SK-N-SH (cell line): ENCODE results near the gene PDE11A. TPM values are rescaled to one million over a fixed set of nuclear protein-coding genes. Genes with fewer than 3 reads are reported as not detected.

Experiments used
- CTCF ChIA-PET: fragments of 300-600, 350-600 bp; formaldehyde crosslinking; extraction: SDS; loops from one replicate; lab custom pipeline; 2021; lab: Yijun Ruan, JAX
- POLR2A ChIA-PET: fragments of 350-600 bp; sonication (Branson Sonifier 250); formaldehyde crosslinking; extraction: SDS; loops from one replicate; lab custom pipeline; 2020; ENCODE audit warnings: antibody characterized with exemption, inconsistent platforms; lab: Yijun Ruan, JAX
- DNase-seq: peaks from one replicate; pipeline ENCODE4 v3.0.0; 2012
- H2AFZ ChIP-seq: fragments of 200-600 bp; sonication (generic); 2 replicates; pipeline ENCODE4 v1.8.1; 2016; ENCODE audit warnings: antibody characterized with exemption, mild to moderate bottlenecking, low read depth
- H3F3A ChIP-seq: fragments of 200-600 bp; sonication (generic); replicated peaks from 2 replicates; pipeline ENCODE3; 2016; ENCODE audit warnings: antibody characterized with exemption, mild to moderate bottlenecking; ENCODE audit not compliant: insufficient read depth
- H3K27ac ChIP-seq, 2 experiments: fragments of 200-500 bp in 1 of 2; fragments of 200-600 bp in 1 of 2; sonication (Bioruptor generic) in 1 of 2; sonication (generic), shearing (Covaris generic) in 1 of 2; 2 replicates each; pipeline versions ENCODE4 v1.5.1 to v1.6.1; 2014 to 2016; ENCODE audit warnings: low read depth in 2 of 2, inconsistent platforms in 1 of 2, low read length in 1 of 2, mild to moderate bottlenecking in 1 of 2, mixed read lengths in 1 of 2
- H3K27me3 ChIP-seq: fragments of 200-600 bp; sonication (generic), shearing (Covaris generic); 2 replicates; pipeline ENCODE4 v1.6.1; 2016; ENCODE audit warnings: mixed run types; ENCODE audit not compliant: insufficient read depth
- H3K36me3 ChIP-seq, 2 experiments: fragments of 200-500 bp in 1 of 2; fragments of 200-600 bp in 1 of 2; sonication (Bioruptor generic) in 1 of 2; sonication (generic) in 1 of 2; replicated peaks in 1 of 2; 2 replicates each; pipeline versions ENCODE3 to v1.5.1; 2014 to 2016; ENCODE audit warnings: low read length in 1 of 2, mild to moderate bottlenecking in 1 of 2; ENCODE audit not compliant: insufficient read depth in 2 of 2, control insufficient read depth in 1 of 2
- H3K4me1 ChIP-seq, 2 experiments: fragments of 200-500 bp in 1 of 2; fragments of 200-600 bp in 1 of 2; sonication (Bioruptor generic) in 1 of 2; sonication (generic), shearing (Covaris generic) in 1 of 2; 2 replicates each; pipeline versions ENCODE4 v1.5.1 to v1.6.1; 2014 to 2016; ENCODE audit warnings: low read depth in 1 of 2, low read length in 1 of 2, mixed run types in 1 of 2; ENCODE audit not compliant: insufficient read depth in 2 of 2, control insufficient read depth in 1 of 2
- H3K4me2 ChIP-seq: fragments of 200-600 bp; sonication (generic), shearing (Covaris generic); 2 replicates; pipeline ENCODE4 v1.6.1; 2017; ENCODE audit warnings: mixed run types
- H3K4me3 ChIP-seq, 2 experiments: fragments of 200-500 bp in 1 of 2; fragments of 200-600 bp in 1 of 2; sonication (Bioruptor generic) in 1 of 2; sonication (generic), shearing (Covaris generic) in 1 of 2; 2 replicates each; pipeline versions ENCODE4 v1.5.1 to v1.8.1; 2014 to 2016; ENCODE audit warnings: low read depth in 2 of 2, inconsistent platforms in 1 of 2, low read length in 1 of 2, mild to moderate bottlenecking in 1 of 2, mixed read lengths in 1 of 2, moderate library complexity in 1 of 2
- H3K79me2 ChIP-seq: fragments of 200-600 bp; sonication (generic); 2 replicates; pipeline ENCODE4 v1.8.1; 2017; ENCODE audit warnings: mild to moderate bottlenecking; ENCODE audit not compliant: insufficient read depth
- H3K9ac ChIP-seq: fragments of 200-600 bp; sonication (generic); 2 replicates; pipeline ENCODE4 v1.6.1; 2017; ENCODE audit warnings: mixed run types
- H3K9me2 ChIP-seq: fragments of 200-600 bp; sonication (generic); 2 replicates; pipeline ENCODE4 v1.6.1; 2017; ENCODE audit warnings: mixed run types
- H3K9me3 ChIP-seq: fragments of 200-600 bp; sonication (generic); 2 replicates; pipeline ENCODE4 v1.6.1; 2017; ENCODE audit warnings: mixed run types, mild to moderate bottlenecking, moderate library complexity
- H4K20me1 ChIP-seq: fragments of 200-600 bp; sonication (generic); 2 replicates; pipeline ENCODE4 v1.6.1; 2017; ENCODE audit warnings: mild to moderate bottlenecking, mixed run types; ENCODE audit not compliant: insufficient read depth
- CHD2 ChIP-seq: fragments of 150-350 bp; IDR thresholded peaks from 2 replicates; pipeline ENCODE4 v1.6.1; 2018; ENCODE audit warnings: low read length; ENCODE audit not compliant: partially characterized antibody
- EZH2phosphoT487 ChIP-seq: fragments of 200-600 bp; sonication (generic); IDR thresholded peaks from 2 replicates; pipeline ENCODE4 v1.6.1; 2017; ENCODE audit warnings: low read depth, mixed run types, mild to moderate bottlenecking, antibody characterized with exemption, moderate library complexity, borderline replicate concordance
- FOSL2 ChIP-seq: IDR thresholded peaks from 2 replicates; pipeline ENCODE4 v1.4.0; 2012; ENCODE audit warnings: low read depth, mild to moderate bottlenecking, moderate library complexity, borderline replicate concordance
- FOXJ3 ChIP-seq: sonication (generic); formaldehyde crosslinking; IDR thresholded peaks from 2 replicates; pipeline ENCODE4 v1.5.1; 2020; ENCODE audit warnings: mild to moderate bottlenecking, missing genetic modification reagents
- FOXM1 ChIP-seq: IDR thresholded peaks from 2 replicates; pipeline ENCODE4 v1.4.0; 2012; ENCODE audit warnings: low read depth, mild to moderate bottlenecking
- GABPA ChIP-seq: IDR thresholded peaks from 2 replicates; pipeline ENCODE4 v1.4.0; 2012; ENCODE audit warnings: low read depth, mild to moderate bottlenecking
- GATA2 ChIP-seq: sonication (generic); formaldehyde crosslinking; IDR thresholded peaks from 2 replicates; pipeline ENCODE4 v1.5.0; 2020; ENCODE audit warnings: mild to moderate bottlenecking, missing genetic modification reagents
- JUND ChIP-seq: IDR thresholded peaks from 2 replicates; pipeline ENCODE4 v1.4.0; 2012
- MEF2A ChIP-seq: IDR thresholded peaks from 2 replicates; pipeline ENCODE4 v1.4.0; 2012; ENCODE audit warnings: low read depth, borderline replicate concordance
- NFIC ChIP-seq: IDR thresholded peaks from 2 replicates; pipeline ENCODE4 v1.4.0; 2012; ENCODE audit warnings: borderline replicate concordance
- POLR2AphosphoS5 ChIP-seq: IDR thresholded peaks from 2 replicates; pipeline ENCODE4 v1.6.1; 2012; ENCODE audit warnings: low read depth, low read length
- RCOR1 ChIP-seq: fragments of 150-350 bp; IDR thresholded peaks from 2 replicates; pipeline ENCODE4 v1.6.1; 2017; ENCODE audit warnings: antibody characterized with exemption, low read length
- REST ChIP-seq: IDR thresholded peaks from 2 replicates; pipeline ENCODE4 v1.6.1; 2012; ENCODE audit warnings: mild to moderate bottlenecking, low read depth, low read length, moderate library complexity
- RXRA ChIP-seq: IDR thresholded peaks from 2 replicates; pipeline ENCODE4 v1.4.0; 2012; ENCODE audit warnings: low read depth, mild to moderate bottlenecking, borderline replicate concordance
- SIN3A ChIP-seq: IDR thresholded peaks from 2 replicates; pipeline ENCODE4 v1.6.1; 2012; ENCODE audit warnings: low read depth, mild to moderate bottlenecking, low read length, moderate library complexity, borderline replicate concordance
- TAF1 ChIP-seq: IDR thresholded peaks from 2 replicates; pipeline ENCODE4 v1.6.1; 2012; ENCODE audit warnings: low read depth, mild to moderate bottlenecking, low read length, moderate library complexity, borderline replicate concordance
- TEAD4 ChIP-seq: IDR thresholded peaks from 2 replicates; pipeline ENCODE4 v1.4.0; 2012; ENCODE audit warnings: mild to moderate bottlenecking, borderline replicate concordance; ENCODE audit not compliant: insufficient read depth
- USF1 ChIP-seq: IDR thresholded peaks from 2 replicates; pipeline ENCODE4 v1.4.0; 2012; ENCODE audit warnings: low read depth, borderline replicate concordance
- WGBS: methylation state at CpG from one replicate; pipeline ENCODE4 v1.1.6; 2017; ENCODE audit warnings: low lambda C conversion rate; 5-methylcytosine and 5-hydroxymethylcytosine counted together
- polyA plus RNA-seq, 3 experiments: library from polyadenylated mRNA; depleted of rRNA; stranded (reverse); fragments of >200 nt; gene quantifications; 2 replicates each; pipeline ENCODE4 v1.2.3, GENCODE V29; 2012

The PDE11A gene
- polyA plus RNA-seq, 1 of the 3 experiments (the other 2 are of a cell fraction) = 0.10 TPM

GRCh38 chr2:177909962-177910361, 162.6 kb downstream of the PDE11A start:
- Histone ChIP-seq H4K20me1 (no peaks in the 10 kb centered on the region), H3K36me3 (no peaks in the 10 kb centered on the region), H3K79me2 (no peaks in the 10 kb centered on the region), H3K27me3 (no peaks in the 10 kb centered on the region), H3K27ac (no peak overlapping the region), H2AFZ (no peak overlapping the region), H3K4me1 (peaks cover 0 to 2% of the 10 kb centered on the region in 2 experiments; a peak in 1 of 4 replicates), H3K4me3 (no peak overlapping the region), H3K9ac (no peak overlapping the region), H3K9me3 (no peaks in the 10 kb centered on the region), H3F3A (no peaks in the 10 kb centered on the region), H3K4me2 (no peak overlapping the region), H3K9me2 (no peaks in the 10 kb centered on the region)
- no peak for DNase-seq
- POLR2A ChIA-PET = no interaction called here
- CTCF ChIA-PET = no interaction called here
- 53% methylated on average over 2 of the region's 2 CpGs for WGBS
- TF ChIP-seq MEF2A (no peak), SIN3A (no peak), USF1 (no peak), FOSL2 (no peak), CHD2 (no peak), RXRA (no peak), REST (no peak), TAF1 (no peak), JUND (no peak), EZH2phosphoT487 (no peak)

GRCh38 chr2:177908824-177909223, 163.8 kb downstream of the PDE11A start:
- no peaks in the 10 kb centered on the region for H4K20me1 ChIP-seq
- no peaks in the 10 kb centered on the region for H3K9me3 ChIP-seq
- H3K4me3 ChIP-seq = no peak overlapping the region
- no peak overlapping the region for H3K4me2 ChIP-seq
- no peaks in the 10 kb centered on the region for H3K9me2 ChIP-seq
- WGBS = 63% methylated on average over 2 of the region's 2 CpGs
- no peak overlapping the region for H2AFZ ChIP-seq
- no peaks in the 10 kb centered on the region for H3K27me3 ChIP-seq
- no peaks in the 10 kb centered on the region for H3K36me3 ChIP-seq
- H3F3A ChIP-seq = no peaks in the 10 kb centered on the region
- no peak overlapping the region for H3K9ac ChIP-seq
- ChIA-PET CTCF (interaction anchor here (0.6 to 3.2 kb wide), 2 partner anchors 11 to 123 kb away, joined by 3 to 17 read pairs; no protein-coding TSS in a partner anchor), POLR2A (no interaction called here)
- no peaks in the 10 kb centered on the region for H3K79me2 ChIP-seq
- no peak for DNase-seq
- no peak overlapping the region for H3K27ac ChIP-seq
- H3K4me1 ChIP-seq = peaks cover 0 to 2% of the 10 kb centered on the region in 2 experiments; a peak in 1 of 4 replicates
- TF ChIP-seq USF1 (no peak), EZH2phosphoT487 (no peak), TEAD4 (no peak), NFIC (no peak), POLR2AphosphoS5 (no peak), MEF2A (no peak), FOXJ3 (CRISPR knock-in tag) (no peak), GABPA (no peak), FOSL2 (no peak), GATA2 (CRISPR knock-in tag) (no peak), RCOR1 (no peak), FOXM1 (no peak), REST (no peak), RXRA (no peak)
